Lung (tissue), 12 donors: Measurements from ENCODE around the gene TMEM86B. TPM values are rescaled to one million over a fixed set of nuclear protein-coding genes. Genes with fewer than 3 reads are reported as not detected.

ENCODE experiments used
- ATAC-seq: fragments of 200-7000 bp; cut with Tn5 transposase; one replicate; pipeline ENCODE4 v1.9.1; 2020; ENCODE audit warnings: moderate number of reproducible peaks; ENCODE audit not compliant: insufficient read depth, low FRiP score
- DNase-seq, 3 donors: peaks; one replicate each; pipeline ENCODE4 v3.0.0-alpha.2; 2013 to 2017
- H3K27ac ChIP-seq, 2 donors: one replicate each; pipeline ENCODE4 v1.5.1; 2013; ENCODE audit warnings: mild to moderate bottlenecking in 2 of 2, moderate library complexity in 2 of 2, control low read depth in 1 of 2, inconsistent platforms in 1 of 2, low read depth in 1 of 2, low read length in 1 of 2
- H3K27me3 ChIP-seq, 3 donors: one replicate each; pipeline ENCODE4 v1.5.1; 2013; ENCODE audit warnings: low read length in 2 of 3; ENCODE audit not compliant: control insufficient read depth in 3 of 3, insufficient read depth in 3 of 3
- H3K36me3 ChIP-seq, 4 donors: one replicate each; pipeline ENCODE4 v1.5.1; 2013; ENCODE audit warnings: low read length in 4 of 4, mild to moderate bottlenecking in 1 of 4, moderate library complexity in 1 of 4; ENCODE audit not compliant: control insufficient read depth in 4 of 4, insufficient read depth in 4 of 4
- H3K4me1 ChIP-seq, 5 donors: one replicate each; pipeline ENCODE4 v1.5.1; 2013; ENCODE audit warnings: low read length in 5 of 5, mild to moderate bottlenecking in 2 of 5, moderate library complexity in 1 of 5; ENCODE audit not compliant: control insufficient read depth in 5 of 5, insufficient read depth in 5 of 5
- H3K4me3 ChIP-seq: one replicate; pipeline ENCODE4 v1.5.1; 2013; ENCODE audit warnings: mild to moderate bottlenecking, control low read depth, moderate library complexity
- H3K9ac ChIP-seq, 2 donors: one replicate each; pipeline ENCODE4 v1.5.1; 2013; ENCODE audit warnings: low read length in 2 of 2, control low read depth in 1 of 2; ENCODE audit not compliant: insufficient read depth in 1 of 2
- H3K9me3 ChIP-seq, 4 donors: one replicate each; pipeline ENCODE4 v1.5.1; 2013; ENCODE audit warnings: low read length in 3 of 4, mild to moderate bottlenecking in 1 of 4, moderate library complexity in 1 of 4; ENCODE audit not compliant: control insufficient read depth in 4 of 4, insufficient read depth in 3 of 4
- WGBS, 2 donors: extraction: QIAGEN DNeasy Blood & Tissue Kit; methylation state at CpG; one replicate each; pipeline ENCODE4 v1.1.7; 2013; 5-methylcytosine and 5-hydroxymethylcytosine counted together
- polyA plus RNA-seq, 2 donors: library from polyadenylated mRNA; stranded (reverse); fragments of 200-250 nt; gene quantifications; one replicate each; pipeline ENCODE4 v1.2.1, GENCODE V29; 2013
- total RNA-seq, 2 donors: library from RNA; depleted of rRNA in 1 of 2; stranded (reverse); fragments of >200 nt in 1 of 2; gene quantifications; one replicate each; pipeline ENCODE4 v1.2.1, GENCODE V29; 2014 to 2021
- TF ChIP-seq, protein P1 (sequence below): IDR thresholded peaks from 2 replicates; pipeline ENCODE4 v1.5.1; 2012; ENCODE audit warnings: mild to moderate bottlenecking; ENCODE audit errors: control extremely low read depth, extremely low read depth
- donor health status: control.
- donor health status: control.
- donor health status: Bipolar disorder and iron deficiency.
- donor health status: healthy.
- donor health status: DM: yes; HTN: yes; CAD: no.

TMEM86B gene
- total and polyA plus RNA-seq, 4 donors, result 1.8 to 5.3 (median 4.3) TPM

DNA sequence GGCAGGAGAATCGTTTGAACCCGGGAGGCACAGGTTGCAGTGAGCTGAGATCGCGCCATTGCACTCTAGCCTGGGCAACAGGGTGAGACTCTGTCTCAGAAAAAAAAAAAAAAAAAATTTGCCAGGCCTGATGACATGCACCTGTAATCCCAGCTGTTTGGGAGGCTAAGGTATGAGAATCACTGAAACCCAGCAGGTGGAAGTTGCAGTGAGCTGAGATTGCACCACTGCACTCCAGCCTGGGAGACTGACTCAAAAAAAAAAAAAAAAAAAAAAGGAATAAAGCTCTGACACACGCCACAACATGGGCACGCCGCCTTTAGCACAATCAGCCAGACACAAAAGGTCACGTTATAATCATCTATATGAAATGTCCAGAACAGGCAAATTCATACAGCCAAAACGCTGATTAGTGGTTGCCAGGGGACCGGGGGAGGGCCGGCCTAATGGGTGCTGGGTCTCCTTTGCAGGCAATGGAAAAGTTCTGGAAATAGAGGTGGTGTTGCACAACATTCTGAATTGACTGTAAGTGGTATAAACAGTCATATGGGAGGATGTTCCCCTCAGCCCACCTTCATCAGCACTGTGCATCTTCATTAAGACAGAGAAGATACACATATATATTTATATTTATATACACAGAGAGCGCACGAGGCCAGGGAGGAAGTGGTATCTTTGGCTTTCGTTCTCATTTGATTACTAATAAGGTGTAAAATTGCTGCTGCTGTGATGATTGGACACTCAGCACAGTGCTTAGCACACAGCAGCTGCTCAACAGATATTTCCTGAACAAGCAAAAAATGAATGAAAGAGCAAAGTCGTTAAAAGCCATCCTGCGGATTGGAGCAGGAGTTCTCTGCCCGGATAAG lies 47.5 kb upstream of the TMEM86B start:
- Histone ChIP-seq H3K4me1 (peaks cover 3 to 15% (median 6%) of the 10 kb centered on the region in 5 donors), H3K27ac (no peak overlapping the region), H3K36me3 (peaks cover 3 to 34% (median 8%) of the 10 kb centered on the region in 4 donors), H3K4me3 (no peak overlapping the region), H3K9ac (no peak overlapping the region), H3K27me3 (no peaks in the 10 kb centered on the region), H3K9me3 (no peaks in the 10 kb centered on the region)
- TF ChIP-seq, protein P1, sequence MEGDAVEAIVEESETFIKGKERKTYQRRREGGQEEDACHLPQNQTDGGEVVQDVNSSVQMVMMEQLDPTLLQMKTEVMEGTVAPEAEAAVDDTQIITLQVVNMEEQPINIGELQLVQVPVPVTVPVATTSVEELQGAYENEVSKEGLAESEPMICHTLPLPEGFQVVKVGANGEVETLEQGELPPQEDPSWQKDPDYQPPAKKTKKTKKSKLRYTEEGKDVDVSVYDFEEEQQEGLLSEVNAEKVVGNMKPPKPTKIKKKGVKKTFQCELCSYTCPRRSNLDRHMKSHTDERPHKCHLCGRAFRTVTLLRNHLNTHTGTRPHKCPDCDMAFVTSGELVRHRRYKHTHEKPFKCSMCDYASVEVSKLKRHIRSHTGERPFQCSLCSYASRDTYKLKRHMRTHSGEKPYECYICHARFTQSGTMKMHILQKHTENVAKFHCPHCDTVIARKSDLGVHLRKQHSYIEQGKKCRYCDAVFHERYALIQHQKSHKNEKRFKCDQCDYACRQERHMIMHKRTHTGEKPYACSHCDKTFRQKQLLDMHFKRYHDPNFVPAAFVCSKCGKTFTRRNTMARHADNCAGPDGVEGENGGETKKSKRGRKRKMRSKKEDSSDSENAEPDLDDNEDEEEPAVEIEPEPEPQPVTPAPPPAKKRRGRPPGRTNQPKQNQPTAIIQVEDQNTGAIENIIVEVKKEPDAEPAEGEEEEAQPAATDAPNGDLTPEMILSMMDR, result no peak
- DNase-seq (no peak), ATAC-seq (no peak)
- 78 to 85% methylated on average over 17 of the region's 17 CpGs for WGBS, 2 donors

DNA sequence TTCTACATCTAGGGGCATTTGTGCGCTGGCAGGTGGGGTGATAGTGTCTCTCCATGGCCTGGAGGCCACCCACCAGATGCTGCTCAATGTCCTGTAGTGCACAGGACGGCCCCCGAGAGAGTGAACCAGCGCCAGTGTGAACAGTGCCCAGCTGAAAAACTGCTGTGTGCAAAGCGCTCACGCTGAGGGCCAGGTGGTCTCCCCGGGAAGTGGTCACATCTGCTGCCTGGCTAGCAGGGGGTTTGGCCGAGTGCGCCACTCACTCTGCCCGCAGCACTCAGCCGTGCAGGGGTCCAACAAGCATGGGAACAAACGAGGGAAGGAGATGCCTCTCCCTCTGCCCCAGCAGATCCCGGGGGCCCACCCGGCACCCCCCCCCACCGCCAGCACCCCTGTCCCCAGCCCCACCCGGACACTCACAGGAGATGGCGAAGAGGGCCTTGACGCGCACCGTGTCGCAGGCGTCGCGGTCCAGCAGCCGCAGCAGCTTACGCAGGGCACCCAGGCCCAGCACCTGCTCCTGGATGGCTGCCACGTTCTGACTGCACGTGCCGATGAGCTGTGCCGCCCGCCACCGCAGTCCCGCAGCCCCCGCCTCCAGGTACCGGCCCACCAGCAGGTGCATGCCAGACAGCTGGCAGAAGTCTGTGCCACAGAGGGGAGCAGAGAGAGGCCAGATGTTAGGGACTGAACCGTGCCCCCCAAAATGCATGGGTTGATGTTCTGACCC lies 45.6 kb upstream of the TMEM86B start:
- H3K36me3 ChIP-seq, result peaks cover 3 to 41% (median 13%) of the 10 kb centered on the region in 4 donors
- ATAC-seq, result no peak

DNA sequence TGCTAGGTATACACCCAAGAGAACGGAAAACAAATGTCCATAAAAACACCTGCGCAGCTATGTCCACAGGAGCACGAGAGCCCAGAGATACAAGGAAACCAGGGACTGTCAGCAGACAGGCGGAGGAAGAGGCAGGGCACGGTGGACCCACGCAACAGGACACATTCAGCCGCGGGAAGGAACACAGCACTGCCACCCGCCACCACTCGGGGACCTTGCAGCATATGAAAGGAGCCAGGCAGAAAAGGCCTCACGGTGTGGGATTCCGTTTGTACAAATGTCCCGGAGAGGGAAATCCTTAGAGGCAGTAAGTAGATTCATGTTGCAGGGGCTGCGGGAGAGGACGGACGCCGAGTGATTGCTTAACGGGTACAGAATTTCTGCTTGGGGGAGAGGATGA lies 43.6 kb upstream of the TMEM86B start:
- Histone ChIP-seq H3K36me3 (peaks cover 3 to 34% (median 13%) of the 10 kb centered on the region in 4 donors), H3K4me3 (no peak overlapping the region), H3K9ac (no peak overlapping the region), H3K27ac (no peak overlapping the region), H3K27me3 (no peaks in the 10 kb centered on the region), H3K4me1 (no peaks in the 10 kb centered on the region), H3K9me3 (no peaks in the 10 kb centered on the region)
- TF ChIP-seq, protein P1, result no peak
- ATAC-seq, result no peak
- no peak for DNase-seq
- 94 to 96% methylated on average over 18 of the region's 18 CpGs for WGBS, 2 donors

More for the DNA sequence above, 45.6 kb upstream of the TMEM86B start:
- no peaks in the 10 kb centered on the region for H3K9me3 ChIP-seq
- peaks cover 0 to 3% (median 2%) of the 10 kb centered on the region in 5 donors for H3K4me1 ChIP-seq
- 95 to 98% methylated on average over 35 to 36 of the region's 36 CpGs for WGBS, 2 donors
- DNase-seq, result no peak
- no peak overlapping the region for H3K4me3 ChIP-seq
- H3K27me3 ChIP-seq, result no peaks in the 10 kb centered on the region
- TF ChIP-seq, protein P1, result no peak
- no peak overlapping the region for H3K27ac ChIP-seq
- no peak overlapping the region for H3K9ac ChIP-seq
